Sigmoid colon (tissue), 7 donors: Measurements from ENCODE around the gene TBC1D2. TPM values are rescaled to one million over a fixed set of nuclear protein-coding genes. Genes with fewer than 3 reads are reported as not detected.

Experiments used
- DNase-seq: peaks from one replicate; pipeline ENCODE4 v3.0.0-alpha.2; 2019
- H3K27ac ChIP-seq, 4 donors: fragments of 200-600 bp; sonication (generic); one replicate each; pipeline ENCODE4 v1.5.1; 2016 to 2019; ENCODE audit warnings: mild to moderate bottlenecking in 1 of 4
- H3K27me3 ChIP-seq, 3 donors: fragments of 200-600 bp; sonication (generic); one replicate each; pipeline ENCODE4 v1.5.1; 2019; ENCODE audit warnings: mild to moderate bottlenecking in 1 of 3
- H3K36me3 ChIP-seq, 4 donors: fragments of 200-600 bp; sonication (generic); one replicate each; pipeline ENCODE4 v1.5.1; 2016 to 2019
- H3K4me1 ChIP-seq, 4 donors: fragments of 200-600 bp; sonication (generic); one replicate each; pipeline ENCODE4 v1.5.1; 2017 to 2019
- H3K4me3 ChIP-seq, 4 donors: fragments of 200-600 bp; sonication (generic); one replicate each; pipeline ENCODE4 v1.5.1; 2017 to 2019; ENCODE audit warnings: mild to moderate bottlenecking in 2 of 4, moderate library complexity in 1 of 4
- H3K9me3 ChIP-seq, 4 donors: fragments of 200-600 bp in 3 of 4; sonication (generic) in 3 of 4; one replicate each; pipeline versions ENCODE4 v1.5.1 to v1.6.1; 2013 to 2019
- CTCF ChIP-seq, 4 experiments: fragments of 450-650 bp in 3 of 4; fragments of 200-600 bp in 1 of 4; IDR thresholded peaks; one replicate each; pipeline ENCODE4 v1.5.1; 2016 to 2019; ENCODE audit warnings: antibody characterized with exemption in 4 of 4, mild to moderate bottlenecking in 3 of 4, moderate library complexity in 2 of 4
- EP300 ChIP-seq, 4 donors: sonication (generic); formaldehyde crosslinking; IDR thresholded peaks; one replicate each; pipeline ENCODE4 v1.6.1; 2017; ENCODE audit warnings: antibody characterized with exemption in 4 of 4
- POLR2A ChIP-seq, 2 donors: fragments of 450-650 bp; IDR thresholded peaks; one replicate each; pipeline ENCODE4 v1.6.1; 2016; ENCODE audit warnings: antibody characterized with exemption in 2 of 2, mild to moderate bottlenecking in 2 of 2, moderate library complexity in 2 of 2
- POLR2AphosphoS5 ChIP-seq, 4 donors: sonication (generic); formaldehyde crosslinking; IDR thresholded peaks; one replicate each; pipeline ENCODE4 v1.6.1; 2017; ENCODE audit warnings: antibody characterized with exemption in 4 of 4
- WGBS, 2 donors: extraction: QIAGEN DNeasy Blood & Tissue Kit; methylation state at CpG; one replicate each; pipeline ENCODE4 v1.1.7; 2013; 5-methylcytosine and 5-hydroxymethylcytosine counted together
- intact Hi-C: fragments of 100-400 bp; cut with DNase I; formaldehyde crosslinking; loops from one replicate; pipeline ENCODE4 v1.15.1; 2023
- polyA plus RNA-seq, 3 donors: library from polyadenylated mRNA; stranded (reverse); fragments of 200-250 nt; gene quantifications; one replicate each; pipeline ENCODE4 v1.2.3, GENCODE V29; 2013
- total RNA-seq, 4 donors: library from RNA; depleted of rRNA; stranded (reverse); fragments of >200 nt; gene quantifications; one replicate each; pipeline ENCODE4 v1.1.0, GENCODE V29; 2016
- donor health status: healthy with polysubstance abuse.
- donor health status: Bipolar disorder and iron deficiency.
- donor health status: healthy.

Gene TBC1D2
- total and polyA plus RNA-seq, 7 donors = 4.8 to 23.8 (median 13.3) TPM

DNA sequence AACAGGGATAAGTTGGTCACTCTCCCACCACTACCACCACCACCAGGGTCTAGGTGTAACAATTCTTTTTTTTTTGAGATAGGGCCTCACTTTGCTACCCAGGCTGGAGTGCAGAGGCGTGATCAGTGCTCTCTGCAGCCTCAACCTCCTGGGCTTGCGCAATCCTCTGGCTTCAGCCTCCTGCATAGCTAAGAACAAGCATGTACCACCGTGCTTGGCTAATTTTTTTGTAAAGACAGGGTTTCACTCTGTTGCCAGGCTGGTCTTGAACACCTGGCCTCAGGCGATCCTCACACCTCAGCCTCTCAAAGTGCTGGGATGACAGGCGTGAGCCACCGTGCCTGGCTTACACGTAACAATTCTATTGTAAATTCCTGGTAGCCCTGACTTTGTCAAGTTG is 90.5 kb downstream of the TBC1D2 start:
- no peak overlapping the region for H3K27ac ChIP-seq
- peak; percentile 5 for DNase-seq
- H3K27me3 ChIP-seq = no peaks in the 10 kb centered on the region
- WGBS, 2 donors = 89 to 94% methylated on average over 7 of the region's 7 CpGs
- no peaks in the 10 kb centered on the region for H3K4me1 ChIP-seq
- H3K9me3 ChIP-seq = no peaks in the 10 kb centered on the region
- no peaks in the 10 kb centered on the region for H3K36me3 ChIP-seq
- intact Hi-C loops = no loop called here
- no peak overlapping the region for H3K4me3 ChIP-seq
- TF ChIP-seq EP300 (IDR thresholded peaks at IDR 0.05) (no peak), CTCF (IDR thresholded peaks at IDR 0.05) (no peak), POLR2A (IDR thresholded peaks at IDR 0.05) (no peak), POLR2AphosphoS5 (IDR thresholded peaks at IDR 0.05) (no peak)

DNA sequence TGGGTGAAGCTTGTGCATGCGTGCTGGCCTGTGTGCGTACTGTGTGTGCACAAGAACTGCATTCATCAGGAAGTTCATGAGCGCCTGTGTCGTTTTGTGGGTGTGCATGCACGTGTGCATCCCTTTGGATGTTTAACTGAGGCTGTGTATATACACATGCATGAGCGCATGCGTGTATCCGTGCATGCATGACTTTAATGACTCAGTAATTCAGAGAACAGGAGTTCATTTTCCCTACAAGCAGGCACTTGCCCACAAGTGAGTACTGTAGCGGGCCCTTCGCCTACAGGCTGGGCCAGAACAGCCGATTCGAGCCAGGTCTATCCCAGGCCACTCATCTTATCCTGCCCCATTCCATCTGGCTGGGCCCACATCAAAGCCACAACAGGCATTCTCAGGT is 92.8 kb downstream of the TBC1D2 start:
- Histone ChIP-seq H3K9me3 (no peaks in the 10 kb centered on the region), H3K27ac (no peak overlapping the region), H3K36me3 (no peaks in the 10 kb centered on the region), H3K27me3 (no peaks in the 10 kb centered on the region), H3K4me3 (no peak overlapping the region), H3K4me1 (no peaks in the 10 kb centered on the region)
- intact Hi-C loops = no loop called here
- TF ChIP-seq POLR2AphosphoS5 (IDR thresholded peaks at IDR 0.05) (no peak), CTCF (IDR thresholded peaks at IDR 0.05) (no peak), EP300 (IDR thresholded peaks at IDR 0.05) (no peak), POLR2A (IDR thresholded peaks at IDR 0.05) (no peak)
- no peak for DNase-seq
- 95 to 96% methylated on average over 12 of the region's 12 CpGs for WGBS, 2 donors

DNA sequence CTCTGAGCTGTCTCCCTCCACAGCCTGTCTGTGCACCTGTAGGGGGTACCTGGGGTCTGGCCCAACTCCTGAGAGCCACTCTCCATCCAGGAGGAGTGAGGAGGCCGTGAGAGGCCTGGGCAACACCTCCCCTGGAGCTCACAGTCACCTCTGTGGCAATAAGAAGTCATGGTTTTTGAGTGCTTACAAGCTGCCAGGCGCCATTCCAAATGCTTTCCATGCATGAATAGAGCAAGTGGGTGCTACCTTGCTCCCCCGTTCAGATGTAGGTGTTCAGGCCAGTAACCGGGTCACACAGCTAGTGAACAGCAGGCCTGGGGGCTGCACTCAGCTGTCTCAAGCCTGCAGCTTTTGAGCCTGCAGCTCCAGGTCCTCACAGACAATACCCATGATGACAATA is 93.6 kb downstream of the TBC1D2 start:
- intact Hi-C loops = no loop called here
- H3K36me3 ChIP-seq = no peaks in the 10 kb centered on the region
- WGBS, 2 donors = 90 to 93% methylated on average over 4 of the region's 4 CpGs
- no peaks in the 10 kb centered on the region for H3K4me1 ChIP-seq
- H3K27me3 ChIP-seq = no peaks in the 10 kb centered on the region
- peak; percentile 14 for DNase-seq
- H3K4me3 ChIP-seq = no peak overlapping the region
- no peak overlapping the region for H3K27ac ChIP-seq
- TF ChIP-seq EP300 (IDR thresholded peaks at IDR 0.05) (no peak), POLR2AphosphoS5 (IDR thresholded peaks at IDR 0.05) (no peak), CTCF (IDR thresholded peaks at IDR 0.05) (no peak), POLR2A (IDR thresholded peaks at IDR 0.05) (no peak)
- no peaks in the 10 kb centered on the region for H3K9me3 ChIP-seq

GRCh38 chr9:98159790-98160189 is 95.7 kb downstream of the TBC1D2 start:
- H3K4me1 ChIP-seq = no peaks in the 10 kb centered on the region
- no peaks in the 10 kb centered on the region for H3K9me3 ChIP-seq
- H3K27ac ChIP-seq = no peak overlapping the region
- H3K27me3 ChIP-seq = no peaks in the 10 kb centered on the region
- no peak overlapping the region for H3K4me3 ChIP-seq
- 91 to 93% methylated on average over 6 of the region's 6 CpGs for WGBS, 2 donors
- no peaks in the 10 kb centered on the region for H3K36me3 ChIP-seq
- TF ChIP-seq POLR2A (IDR thresholded peaks at IDR 0.05) (no peak), EP300 (IDR thresholded peaks at IDR 0.05) (no peak), CTCF (IDR thresholded peaks at IDR 0.05) (no peak), POLR2AphosphoS5 (IDR thresholded peaks at IDR 0.05) (no peak)
- intact Hi-C loops = no loop called here
- no peak for DNase-seq

DNA sequence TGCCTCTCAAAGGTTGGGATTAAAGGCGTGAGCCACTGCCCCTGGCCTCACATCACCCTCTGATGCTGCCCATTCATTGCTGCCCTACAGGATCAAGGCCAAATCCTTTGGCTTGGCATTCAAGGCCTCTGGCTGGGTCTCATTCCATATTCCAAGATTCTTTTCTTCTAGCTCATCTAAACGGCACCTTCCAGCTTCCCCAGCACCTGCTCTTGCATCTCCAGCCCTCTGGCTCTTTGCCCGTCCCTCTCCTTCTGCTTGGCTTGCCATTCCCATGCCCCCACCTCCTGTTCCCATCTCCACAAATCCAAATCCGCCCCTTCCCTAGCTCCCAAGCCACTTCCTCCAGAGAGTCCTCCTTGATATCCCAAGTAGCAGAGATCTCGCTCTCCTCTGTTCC is 96.1 kb downstream of the TBC1D2 start:
- peak; percentile 55 for DNase-seq
- Histone ChIP-seq H3K4me1 (no peaks in the 10 kb centered on the region), H3K36me3 (no peaks in the 10 kb centered on the region), H3K27ac (no peak overlapping the region), H3K9me3 (no peaks in the 10 kb centered on the region), H3K27me3 (no peaks in the 10 kb centered on the region), H3K4me3 (no peak overlapping the region)
- 92 to 95% methylated on average over 5 of the region's 5 CpGs for WGBS, 2 donors
- intact Hi-C loops = no loop called here
- TF ChIP-seq POLR2A (IDR thresholded peaks at IDR 0.05) (no peak), EP300 (IDR thresholded peaks at IDR 0.05) (no peak), CTCF (IDR thresholded peaks at IDR 0.05) (no peak), POLR2AphosphoS5 (IDR thresholded peaks at IDR 0.05) (no peak)
